WERI-Rb-1 (cell line): ENCODE results near the gene CCDC154.
A peak's percentile ranks its signal among the peaks of the same experiment; 100 is the strongest.
"Not testable (repeated sequence)": the region's sequence is repeated elsewhere in the genome, so short reads cannot be mapped to it uniquely, and the experiment has no call there.

Experiments
- DNase-seq: peaks from one replicate; pipeline ENCODE4 v3.0.0-alpha.2; 2020
- H3K27ac ChIP-seq: fragments of 250-450 bp; sonication (Bioruptor Pico); 2 replicates; pipeline ENCODE4 v1.5.1; 2020; ENCODE audit warnings: mild to moderate bottlenecking, moderate library complexity
- H3K27me3 ChIP-seq: fragments of 250-450 bp; sonication (Bioruptor Pico); 2 replicates; pipeline ENCODE4 v1.5.1; 2021; ENCODE audit warnings: mild to moderate bottlenecking, low read depth, moderate library complexity; ENCODE audit not compliant: insufficient read depth, severe bottlenecking
- H3K36me3 ChIP-seq: fragments of 250-450 bp; sonication (Bioruptor Pico); 2 replicates; pipeline ENCODE4 v1.5.1; 2020; ENCODE audit warnings: mild to moderate bottlenecking, moderate library complexity
- H3K4me3 ChIP-seq: 2 replicates; pipeline ENCODE4 v1.5.1; 2011; ENCODE audit warnings: low read depth, mild to moderate bottlenecking, control low read depth, low read length
- H3K9me3 ChIP-seq: fragments of 250-450 bp; sonication (Bioruptor Pico); 2 replicates; pipeline ENCODE4 v1.5.1; 2021; ENCODE audit warnings: mild to moderate bottlenecking, moderate library complexity; ENCODE audit not compliant: severe bottlenecking
- CTCF ChIP-seq: IDR thresholded peaks from 2 replicates; pipeline ENCODE4 v1.5.1; 2011; ENCODE audit warnings: low read depth, mild to moderate bottlenecking, control low read depth, inconsistent platforms, low read length

CCDC154 gene

GRCh38 chr16:1485847-1486496, 41.6 kb upstream of the CCDC154 start:
- no peak overlapping the region for H3K27ac ChIP-seq
- H3K4me3 ChIP-seq = no peak overlapping the region
- no peak for DNase-seq
- H3K9me3 ChIP-seq = no peaks in the 10 kb centered on the region
- TF ChIP-seq CTCF = no peak
- no peaks in the 10 kb centered on the region for H3K36me3 ChIP-seq
- H3K27me3 ChIP-seq = no peaks in the 10 kb centered on the region

DNA sequence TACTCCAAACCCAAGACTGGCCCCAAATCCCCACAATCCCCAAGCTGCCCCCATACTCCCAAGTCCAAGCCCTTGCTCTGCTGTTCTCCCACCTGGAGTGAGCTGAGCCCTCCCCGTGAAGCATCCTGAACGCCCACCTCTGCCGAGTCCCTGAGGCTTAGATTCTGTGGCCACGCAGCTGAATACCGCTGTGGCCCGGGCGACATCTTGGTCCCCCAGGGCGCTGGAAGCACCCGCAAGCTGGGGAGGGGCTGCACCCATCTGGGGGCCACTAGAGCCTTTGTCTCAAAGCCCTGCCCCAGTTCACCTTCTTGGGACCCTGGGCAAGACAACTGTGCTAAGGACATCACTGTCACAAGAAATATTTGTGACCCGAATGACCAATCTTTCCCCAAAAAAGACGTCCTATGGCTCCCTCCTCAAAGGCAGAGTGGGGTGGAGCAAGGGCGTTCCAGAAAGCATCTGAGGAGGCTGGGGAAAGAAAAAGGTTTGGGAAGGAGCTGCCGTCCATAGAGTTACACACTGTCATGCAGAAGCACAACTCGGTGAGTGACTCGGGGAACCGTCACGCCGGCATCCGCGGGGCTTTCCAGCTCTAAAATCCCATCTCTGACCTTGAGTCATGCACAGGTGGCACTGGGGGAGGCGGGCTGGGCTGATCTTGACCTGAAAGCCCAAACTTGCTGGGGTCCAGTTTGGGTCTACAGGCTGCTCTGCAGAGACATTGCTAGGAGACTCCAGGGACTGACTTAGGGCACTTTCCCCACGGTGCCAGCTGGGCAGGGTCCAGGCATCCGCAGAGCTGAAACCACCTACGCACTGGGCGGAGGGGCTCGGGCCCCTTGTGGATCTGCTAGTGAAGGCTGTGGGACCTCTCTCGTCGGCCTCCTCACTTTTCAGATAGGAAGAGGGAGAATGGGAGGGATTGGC, 37.8 kb upstream of the CCDC154 start:
- Histone ChIP-seq H3K36me3 (no peaks in the 10 kb centered on the region), H3K27ac (no peak overlapping the region), H3K4me3 (no peak overlapping the region), H3K9me3 (no peaks in the 10 kb centered on the region), H3K27me3 (no peaks in the 10 kb centered on the region)
- TF ChIP-seq CTCF = no peak
- DNase-seq = no peak

- DNase-seq, H3K27ac ChIP-seq, H3K4me3 ChIP-seq, H3K9me3 ChIP-seq, H3K27me3 ChIP-seq, H3K36me3 ChIP-seq: not testable (repeated sequence)
These were observed 34.6 kb upstream of the CCDC154 start for GRCh38 chr16:1478937-1479336.

DNA sequence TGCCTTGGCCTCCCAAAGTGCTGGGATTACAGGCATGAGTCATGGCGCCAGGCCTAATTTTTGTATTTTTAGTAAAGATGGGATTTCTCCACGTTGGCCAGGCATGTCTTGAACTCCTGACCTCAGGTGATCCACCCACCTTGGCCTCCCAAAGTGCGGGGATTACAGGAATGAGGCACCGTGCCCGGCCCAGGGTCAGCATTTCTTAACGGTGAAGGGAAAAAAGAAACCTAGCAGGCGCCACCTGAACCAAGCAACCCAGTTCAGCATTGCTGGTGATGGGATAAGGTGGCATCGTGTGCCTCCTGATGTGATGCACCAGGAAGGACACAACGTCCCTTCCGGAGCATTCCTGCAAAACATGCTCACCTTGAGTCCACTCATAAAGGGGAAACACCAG, 32.7 kb upstream of the CCDC154 start:
- TF ChIP-seq CTCF = no peak
- no peaks in the 10 kb centered on the region for H3K27me3 ChIP-seq
- no peak overlapping the region for H3K4me3 ChIP-seq
- H3K9me3 ChIP-seq = no peaks in the 10 kb centered on the region
- no peak overlapping the region for H3K27ac ChIP-seq
- peaks cover 3% of the 10 kb centered on the region for H3K36me3 ChIP-seq
- no peak for DNase-seq

DNA sequence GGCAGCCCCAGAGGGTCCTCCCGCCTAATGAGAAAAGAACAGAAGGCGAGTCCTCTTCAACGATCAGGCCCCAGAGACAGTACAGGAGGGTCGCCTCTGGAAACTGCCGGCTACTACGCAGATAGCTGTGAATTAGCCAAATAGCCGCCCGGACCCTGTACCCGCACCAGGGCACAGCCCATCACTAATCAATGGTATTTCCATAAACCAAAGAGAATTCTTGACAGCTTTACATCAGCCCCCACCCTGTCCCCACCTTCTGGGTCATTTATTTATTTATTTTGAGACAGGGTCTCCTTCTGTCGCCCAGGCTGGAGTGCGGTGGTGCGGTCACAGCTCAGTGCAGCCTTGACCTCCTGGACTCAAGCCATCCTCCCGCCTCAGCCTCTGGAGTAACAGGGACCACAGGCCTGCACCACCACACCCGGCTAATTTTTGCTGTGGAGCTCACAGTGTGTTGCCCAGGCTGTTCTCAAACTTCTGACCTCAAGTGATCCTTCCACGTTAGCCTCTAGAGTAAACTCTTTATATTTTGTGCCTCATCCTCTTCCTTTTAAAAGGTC, 31.3 kb upstream of the CCDC154 start:
- H3K27me3 ChIP-seq = no peaks in the 10 kb centered on the region
- TF ChIP-seq CTCF = no peak
- H3K27ac ChIP-seq = peak overlapping the region; percentile 99
- no peaks in the 10 kb centered on the region for H3K9me3 ChIP-seq
- H3K36me3 ChIP-seq = peaks cover 3% of the 10 kb centered on the region
- no peak for DNase-seq
- H3K4me3 ChIP-seq = peak overlapping the region; percentile 88
